ENCODE results near the gene TMEM256. TPM values are rescaled to one million over a fixed set of nuclear protein-coding genes. Genes with fewer than 3 reads are reported as not detected.
A peak's percentile ranks its signal among the peaks of the same experiment; 100 is the strongest.

The TMEM256 gene
- total RNA-seq, 4 donors from 2014 or later: 10.0 to 129 (median 85.6) TPM

- peaks cover 5 to 23% (median 18%) of the 10 kb centered on the region in 4 donors for H3K4me1 ChIP-seq
These were observed 3.8 kb upstream of the TMEM256 start, which contains the start of gene NLGN2 for GRCh38 chr17:7407485-7408251. Gene NLGN2 (plus strand): TSS chr17:7407845. CDS start chr17:7408256, 411 bp downstream.

GRCh38 chr17:7407082-7407481, 3.2 kb upstream of the TMEM256 start:
- intact Hi-C loops (cut with DNase I; ENCODE audit: low total_unique reads) (no loop called here), in situ Hi-C loops (cut with MboI; ENCODE audit: low pct_ligation_motif_present in 1 of 4, low pct_unique_long_range_greater_than_20kb in 1 of 4, low sequenced_read_pairs in 3 of 4) (no loop called here)
- H3K4me3 ChIP-seq: no peak overlapping the region

More at GRCh38 chr17:7407485-7408251, 3.8 kb upstream of the TMEM256 start, which contains the start of gene NLGN2:
- intact Hi-C loops (cut with DNase I; ENCODE audit: low total_unique reads) (no loop called here), in situ Hi-C loops (cut with MboI; ENCODE audit: low pct_ligation_motif_present in 1 of 4, low pct_unique_long_range_greater_than_20kb in 1 of 4, low sequenced_read_pairs in 3 of 4) (no loop called here)
- Histone ChIP-seq H3K27me3 (peaks cover 17% of the 10 kb centered on the region), H3K36me3 (no peaks in the 10 kb centered on the region), H3K9me3 (no peaks in the 10 kb centered on the region), H3K27ac (no peak within 1 kb of the TSS), H3K4me3 (no peak within 1 kb of the TSS)
- WGBS, 2 donors (ENCODE audit: low coverage in 1 of 2): 53 to 72% methylated on average over 3 to 8 of the region's 12 CpGs
- no peak for DNase-seq
- TF ChIP-seq POLR2AphosphoS5 (IDR thresholded peaks at IDR 0.05): no peak
- TF ChIP-seq EP300 (IDR thresholded peaks at IDR 0.05; ENCODE audit: low read depth): no peak
- no peak for TF ChIP-seq POLR2A (IDR thresholded peaks at IDR 0.05)
- TF ChIP-seq CTCF (IDR thresholded peaks at IDR 0.05): no peak

DNA sequence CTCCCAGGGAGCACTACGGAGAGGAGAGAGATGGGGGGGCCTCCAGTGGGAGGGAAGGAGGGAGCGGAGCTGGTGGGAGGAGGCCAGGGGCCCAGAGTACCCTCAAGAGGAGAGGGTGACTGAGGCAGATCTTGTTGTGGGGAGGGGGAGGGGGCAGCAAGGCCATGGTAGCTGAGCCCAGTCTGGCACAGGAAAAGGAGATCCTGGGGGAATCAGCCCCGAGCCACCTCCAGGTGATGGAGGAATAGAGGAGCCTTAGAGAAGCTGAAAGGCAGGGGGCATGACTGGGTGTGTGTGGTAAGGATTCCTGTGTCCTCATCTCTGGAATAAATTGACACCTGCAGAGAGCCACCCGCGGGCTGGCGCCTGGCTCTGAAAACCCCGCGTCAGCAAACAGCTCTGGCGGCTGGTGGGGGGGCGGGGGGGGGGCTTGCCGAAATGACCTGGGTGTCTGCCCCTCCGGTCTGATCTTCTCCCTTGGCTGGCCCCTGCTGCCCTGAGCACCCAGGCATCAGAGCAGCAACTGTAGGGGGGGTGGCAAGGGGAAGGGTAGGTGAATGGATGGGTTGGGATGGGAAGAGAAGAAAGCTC, 2.4 kb upstream of the TMEM256 start:
- peaks cover 17% of the 10 kb centered on the region for H3K27me3 ChIP-seq
- peaks cover 13 to 32% (median 22%) of the 10 kb centered on the region in 4 donors for H3K4me1 ChIP-seq
- no peak for TF ChIP-seq POLR2AphosphoS5 (IDR thresholded peaks at IDR 0.05)
- no peak for TF ChIP-seq EP300 (IDR thresholded peaks at IDR 0.05; ENCODE audit: low read depth)
- TF ChIP-seq POLR2A (IDR thresholded peaks at IDR 0.05): no peak
- TF ChIP-seq CTCF (IDR thresholded peaks at IDR 0.05): no peak
- WGBS, 2 donors (ENCODE audit: low coverage in 1 of 2): 35% methylated on average over 12 of the region's 12 CpGs; no CpG with 5 or more reads in 1 of the 2 donors
- no peaks in the 10 kb centered on the region for H3K36me3 ChIP-seq
- intact Hi-C loops (cut with DNase I; ENCODE audit: low total_unique reads) (no loop called here), in situ Hi-C loops (cut with MboI; ENCODE audit: low pct_ligation_motif_present in 1 of 4, low pct_unique_long_range_greater_than_20kb in 1 of 4, low sequenced_read_pairs in 3 of 4) (no loop called here)
- H3K9me3 ChIP-seq: no peaks in the 10 kb centered on the region
- H3K27ac ChIP-seq: peak overlapping the region in 2 of 4 donors; percentile 95 to 98
- DNase-seq: no peak
- H3K4me3 ChIP-seq: no peak overlapping the region

More at GRCh38 chr17:7407082-7407481, 3.2 kb upstream of the TMEM256 start:
- Histone ChIP-seq H3K9me3 (no peaks in the 10 kb centered on the region), H3K4me1 (peaks cover 11 to 29% (median 22%) of the 10 kb centered on the region in 4 donors), H3K36me3 (no peaks in the 10 kb centered on the region), H3K27me3 (peaks cover 17% of the 10 kb centered on the region), H3K27ac (no peak overlapping the region)
- WGBS, 2 donors (ENCODE audit: low coverage in 1 of 2): 91% methylated on average over 13 of the region's 13 CpGs; no CpG with 5 or more reads in 1 of the 2 donors
- DNase-seq: no peak
- TF ChIP-seq POLR2A (IDR thresholded peaks at IDR 0.05) (no peak), CTCF (IDR thresholded peaks at IDR 0.05) (no peak), EP300 (IDR thresholded peaks at IDR 0.05; ENCODE audit: low read depth) (no peak), POLR2AphosphoS5 (IDR thresholded peaks at IDR 0.05) (no peak)

Data from transverse colon (tissue), 4 donors.